NCI-H345 (cell line): ENCODE data around the gene UGT1A5.

Experiments
- DNase-seq: peaks from one replicate; lab custom pipeline; 2025; lab: John Stamatoyannopoulos, UW

Gene UGT1A5

GRCh38 chr2:233712611-233713261 lies at the start of gene UGT1A5:
Gene UGT1A5 (plus strand): TSS chr2:233712907. CDS start chr2:233712992, 85 bp downstream.
- no peak for DNase-seq

- DNase-seq: no peak
These were observed 48.8 kb upstream of the UGT1A5 start for GRCh38 chr2:233663911-233664310.

- no peak for DNase-seq
These were observed 44.0 kb upstream of the UGT1A5 start for GRCh38 chr2:233668605-233669260.

GRCh38 chr2:233671290-233672161 lies 41.2 kb upstream of the UGT1A5 start, which contains the start of gene UGT1A9:
Gene UGT1A9 (plus strand): TSS chr2:233671898. CDS start chr2:233671935, 37 bp downstream.
- no peak for DNase-seq

GRCh38 chr2:233672886-233673285 lies 39.8 kb upstream of the UGT1A5 start:
- no peak for DNase-seq

- DNase-seq: no peak
These were observed 38.8 kb upstream of the UGT1A5 start for GRCh38 chr2:233673896-233674295.

GRCh38 chr2:233674314-233674713 lies 38.4 kb upstream of the UGT1A5 start:
- DNase-seq: no peak

- DNase-seq: no peak
These were observed 37.7 kb upstream of the UGT1A5 start for GRCh38 chr2:233674995-233675394.

GRCh38 chr2:233676046-233676445 lies 36.7 kb upstream of the UGT1A5 start:
- DNase-seq: no peak

GRCh38 chr2:233679196-233679595 lies 33.5 kb upstream of the UGT1A5 start:
- DNase-seq: no peak

- DNase-seq: no peak
These were observed 32.2 kb upstream of the UGT1A5 start for GRCh38 chr2:233680361-233681045.

- DNase-seq: no peak
These were observed 31.1 kb upstream of the UGT1A5 start, which contains the start of gene UGT1A7 for GRCh38 chr2:233681521-233682099. Gene UGT1A7 (plus strand): TSS chr2:233681901. CDS start chr2:233681938, 37 bp downstream.

GRCh38 chr2:233684640-233685039 lies 28.1 kb upstream of the UGT1A5 start:
- DNase-seq: no peak

GRCh38 chr2:233686928-233687327 lies 25.8 kb upstream of the UGT1A5 start:
- DNase-seq: no peak

- no peak for DNase-seq
These were observed 24.4 kb upstream of the UGT1A5 start for GRCh38 chr2:233688341-233688740.

- DNase-seq: no peak
These were observed 23.7 kb upstream of the UGT1A5 start for GRCh38 chr2:233689031-233689430.

GRCh38 chr2:233689501-233689900 lies 23.2 kb upstream of the UGT1A5 start:
- no peak for DNase-seq

- DNase-seq: no peak
These were observed 22.3 kb upstream of the UGT1A5 start for GRCh38 chr2:233690444-233690843.

GRCh38 chr2:233691443-233692433 lies 21.0 kb upstream of the UGT1A5 start:
- no peak for DNase-seq

- DNase-seq: no peak
These were observed 20.1 kb upstream of the UGT1A5 start, which contains the start of gene UGT1A6 for GRCh38 chr2:233692648-233693047. Gene UGT1A6 (plus strand): TSS chr2:233692890. CDS start chr2:233693005, 115 bp downstream.
